Measurements from ENCODE around the gene KLHDC8A.

The KLHDC8A gene

GRCh38 chr1:205294175-205294917 is 62.4 kb downstream of the KLHDC8A start:
- no peak for DNase-seq

- no peak for DNase-seq
Observed at GRCh38 chr1:205293350-205294074, 63.2 kb downstream of the KLHDC8A start.

GRCh38 chr1:205291596-205291995 is 65.1 kb downstream of the KLHDC8A start:
- peak; percentile 54 for DNase-seq

GRCh38 chr1:205287767-205288559 is 68.8 kb downstream of the KLHDC8A start:
- peak; percentile 92 for DNase-seq

GRCh38 chr1:205287076-205287475 is 69.6 kb downstream of the KLHDC8A start:
- DNase-seq = no peak

GRCh38 chr1:205286335-205286950 is 70.3 kb downstream of the KLHDC8A start:
- peak; percentile 69 for DNase-seq
